ENCODE results near the gene STIP1.
"Not testable (repeated sequence)": the region's sequence is repeated elsewhere in the genome, so short reads cannot be mapped to it uniquely, and the experiment has no call there.

Gene STIP1

DNA sequence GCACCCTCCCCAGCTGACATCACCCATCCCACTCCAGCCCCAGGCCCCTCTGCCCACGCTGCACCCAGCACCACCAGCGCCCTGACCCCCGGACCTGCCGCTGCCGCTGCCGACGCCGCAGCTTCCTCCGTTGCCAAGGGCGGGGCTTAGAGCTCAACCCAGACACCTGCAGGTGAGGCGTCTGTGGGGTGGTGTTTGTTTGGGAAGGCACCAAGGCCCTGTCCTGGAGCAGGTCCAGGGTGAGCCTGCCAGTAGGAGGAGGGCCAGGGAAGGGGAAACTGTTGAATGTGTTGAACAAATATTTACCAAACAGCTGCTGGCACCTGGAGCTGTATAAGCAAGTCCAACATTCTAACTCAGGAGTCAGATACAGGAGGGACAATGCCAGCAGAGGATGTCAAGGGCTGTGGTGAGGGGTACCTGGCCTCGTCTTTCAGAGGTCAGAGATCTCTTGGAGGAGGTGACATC lies 51.5 kb downstream of the STIP1 start:
- no peak for DNase-seq (ENCODE audit: low read depth, low spot score)

DNA sequence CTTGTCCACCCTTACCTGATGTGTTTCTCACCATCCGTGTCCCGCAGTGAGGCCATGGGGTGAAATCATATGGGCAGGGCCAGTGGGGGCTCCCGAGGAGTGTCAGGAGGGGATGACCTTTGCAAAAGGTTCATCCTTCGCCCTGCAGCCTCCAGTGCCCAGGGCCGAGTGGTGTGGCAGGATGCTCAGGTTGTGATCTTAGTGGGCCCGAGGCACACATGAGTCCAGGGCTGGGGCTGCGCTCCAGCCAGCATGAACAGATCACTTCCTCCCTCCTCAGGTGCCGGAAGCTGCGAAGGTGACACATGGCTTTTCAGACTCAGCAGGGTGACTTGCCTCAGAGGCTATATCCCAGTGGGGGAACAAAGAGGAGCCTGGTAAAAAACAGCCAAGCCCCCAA lies 52.1 kb downstream of the STIP1 start:
- no peak for DNase-seq (ENCODE audit: low read depth, low spot score)

DNA sequence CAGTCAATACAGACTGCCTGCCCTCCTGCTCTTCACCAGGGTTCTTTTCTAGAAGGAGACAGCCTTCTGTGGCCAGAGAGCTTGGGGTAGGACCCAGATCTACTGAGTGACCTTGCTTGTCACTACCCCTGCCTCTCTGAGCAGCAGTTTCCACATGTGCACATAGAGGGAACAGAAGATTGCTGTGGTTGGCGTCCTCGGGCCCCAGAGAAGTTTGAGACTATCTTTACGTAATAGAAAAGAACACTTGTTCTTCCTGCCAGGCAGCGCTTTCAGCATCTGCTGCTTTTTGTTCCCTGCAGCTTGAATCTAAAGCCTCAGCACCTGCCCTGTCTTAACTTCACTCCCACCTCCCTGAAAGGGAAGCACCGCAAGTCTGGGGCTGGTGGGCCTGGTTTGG lies 53.0 kb downstream of the STIP1 start:
- DNase-seq (ENCODE audit: low read depth, low spot score) = no peak

DNA sequence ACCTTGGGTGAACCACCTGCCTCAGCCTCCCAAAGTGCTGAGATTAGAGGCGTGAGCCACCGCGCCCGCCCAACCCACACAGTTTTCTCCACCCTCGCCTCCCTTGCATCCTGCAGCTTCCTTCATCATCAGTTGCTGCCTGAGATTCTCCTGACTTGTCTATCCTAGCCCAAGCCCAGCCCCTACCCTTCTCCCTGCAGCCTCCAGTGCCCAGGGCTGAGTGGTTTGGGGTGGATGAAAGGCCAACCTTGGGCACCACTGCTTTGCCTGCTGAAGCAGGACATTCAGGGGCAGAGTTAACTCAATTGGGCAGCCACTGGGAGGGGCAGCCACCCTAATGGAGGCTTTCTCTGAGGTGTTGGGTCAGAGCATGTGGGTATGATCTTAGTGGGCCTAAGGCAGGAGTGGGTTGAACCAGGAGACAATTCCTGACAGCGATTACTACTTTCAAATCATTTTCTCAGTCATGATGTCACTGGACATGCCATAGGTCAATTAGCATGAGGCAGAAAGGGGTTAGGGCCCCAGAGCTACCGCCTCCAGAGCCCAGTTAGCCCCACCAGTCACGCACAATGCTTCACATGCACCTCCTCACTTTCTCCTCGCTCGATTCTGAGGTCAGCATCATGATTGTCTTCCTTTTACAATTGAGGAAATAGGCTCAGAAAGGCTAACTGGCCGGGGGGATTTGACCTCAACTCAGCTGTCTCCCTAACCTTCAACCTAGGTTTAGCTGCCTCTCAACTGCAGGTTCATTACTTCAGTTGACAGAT lies 53.9 kb downstream of the STIP1 start:
- no peak for DNase-seq (ENCODE audit: low read depth, low spot score)

DNA sequence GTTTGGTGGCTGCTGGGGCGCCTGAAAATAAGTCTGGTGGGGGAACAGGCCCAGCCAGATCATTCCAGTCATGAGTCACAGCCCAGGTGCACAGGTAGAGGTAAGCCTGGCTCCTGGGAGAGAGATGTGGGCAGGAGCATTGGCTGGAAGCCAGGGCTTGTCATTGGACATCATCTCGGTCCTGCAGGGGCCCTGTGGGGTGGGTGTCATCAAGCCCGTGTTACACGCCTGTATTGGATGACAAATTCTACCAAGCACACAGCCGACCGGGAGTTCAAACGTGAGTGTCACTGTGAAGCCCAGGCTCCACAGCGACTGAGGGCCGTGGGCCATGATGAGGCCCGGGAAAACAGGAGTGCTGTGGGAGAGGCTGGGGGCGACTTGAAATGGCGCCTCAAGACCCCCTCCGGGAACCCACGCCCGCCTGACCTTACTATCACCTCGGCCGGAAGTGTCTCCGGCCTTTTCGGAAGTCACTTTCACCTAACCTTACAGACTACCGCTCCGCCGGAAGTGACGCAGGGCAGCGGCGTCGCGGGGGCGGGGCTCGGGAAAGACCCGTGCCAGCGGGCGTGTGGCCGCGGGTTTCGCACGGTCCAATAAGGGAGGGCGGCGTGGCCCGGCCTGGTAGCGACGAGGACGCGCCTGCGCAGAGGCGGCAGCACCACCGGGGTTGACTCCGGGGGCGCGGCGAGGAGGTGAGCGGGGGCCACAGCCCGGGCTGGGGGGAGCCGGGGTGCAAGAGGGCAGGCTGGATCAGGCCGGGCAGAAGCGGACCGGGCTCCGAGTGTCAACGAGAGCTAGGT lies 54.7 kb downstream of the STIP1 start, which contains the start of gene FKBP2:
FKBP2 (plus strand) TSS at position 661 of the 806 bp plus-strand sequence. CDS start 1,293 bp downstream, outside the sequence.
- peak; percentile 98 for DNase-seq (ENCODE audit: low read depth, low spot score)

DNA sequence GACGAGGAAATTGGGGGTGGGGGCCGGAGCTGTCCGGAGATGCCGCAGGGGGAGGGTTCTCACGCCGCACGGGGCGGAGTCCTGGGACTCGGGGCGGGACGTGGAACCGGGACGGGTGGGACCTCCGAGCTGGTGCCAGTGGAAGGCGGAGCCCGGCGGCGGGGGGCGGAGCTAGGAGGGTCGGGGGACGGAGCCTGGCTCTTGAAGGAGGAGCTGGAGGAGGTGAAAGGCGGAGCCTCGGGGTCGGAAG lies 55.2 kb downstream of the STIP1 start:
- DNase-seq (ENCODE audit: low read depth, low spot score) = no peak

- DNase-seq (ENCODE audit: low read depth, low spot score) = peak; percentile 99
These were observed 55.8 kb downstream of the STIP1 start for GRCh38 chr11:64241491-64242374.

GRCh38 chr11:64243236-64243854 lies 57.4 kb downstream of the STIP1 start:
- no peak for DNase-seq (ENCODE audit: low read depth, low spot score)

GRCh38 chr11:64244107-64244506 lies 58.1 kb downstream of the STIP1 start:
- no peak for DNase-seq (ENCODE audit: low read depth, low spot score)

GRCh38 chr11:64244966-64245365 lies 59.0 kb downstream of the STIP1 start:
- DNase-seq (ENCODE audit: low read depth, low spot score) = no peak

- DNase-seq (ENCODE audit: low read depth, low spot score) = no peak
These were observed 59.4 kb downstream of the STIP1 start for GRCh38 chr11:64245401-64245796.

- DNase-seq (ENCODE audit: low read depth, low spot score) = peak; percentile 87
These were observed 60.0 kb downstream of the STIP1 start for GRCh38 chr11:64245797-64246620.

DNA sequence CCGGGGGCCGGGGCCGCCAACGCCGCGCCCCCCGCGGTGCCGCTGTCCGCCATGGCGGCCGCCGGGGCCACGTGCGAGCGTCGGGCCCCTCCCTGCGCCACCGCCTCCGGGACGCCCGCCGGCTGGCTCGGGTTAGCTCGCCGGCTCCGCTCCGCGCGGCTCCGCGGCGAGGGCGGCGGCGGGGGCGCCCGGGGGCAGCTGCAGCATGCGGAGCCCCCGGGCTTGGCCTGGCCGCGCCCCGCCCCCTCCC lies 60.6 kb downstream of the STIP1 start:
- DNase-seq (ENCODE audit: low read depth, low spot score) = not testable (repeated sequence)

GRCh38 chr11:64246871-64247728 lies 61.1 kb downstream of the STIP1 start, which contains the start of gene PPP1R14B:
Gene PPP1R14B (minus strand): TSS chr11:64246943. CDS start chr11:64246673, 270 bp downstream.
- DNase-seq (ENCODE audit: low read depth, low spot score) = peak; percentile 94

DNA sequence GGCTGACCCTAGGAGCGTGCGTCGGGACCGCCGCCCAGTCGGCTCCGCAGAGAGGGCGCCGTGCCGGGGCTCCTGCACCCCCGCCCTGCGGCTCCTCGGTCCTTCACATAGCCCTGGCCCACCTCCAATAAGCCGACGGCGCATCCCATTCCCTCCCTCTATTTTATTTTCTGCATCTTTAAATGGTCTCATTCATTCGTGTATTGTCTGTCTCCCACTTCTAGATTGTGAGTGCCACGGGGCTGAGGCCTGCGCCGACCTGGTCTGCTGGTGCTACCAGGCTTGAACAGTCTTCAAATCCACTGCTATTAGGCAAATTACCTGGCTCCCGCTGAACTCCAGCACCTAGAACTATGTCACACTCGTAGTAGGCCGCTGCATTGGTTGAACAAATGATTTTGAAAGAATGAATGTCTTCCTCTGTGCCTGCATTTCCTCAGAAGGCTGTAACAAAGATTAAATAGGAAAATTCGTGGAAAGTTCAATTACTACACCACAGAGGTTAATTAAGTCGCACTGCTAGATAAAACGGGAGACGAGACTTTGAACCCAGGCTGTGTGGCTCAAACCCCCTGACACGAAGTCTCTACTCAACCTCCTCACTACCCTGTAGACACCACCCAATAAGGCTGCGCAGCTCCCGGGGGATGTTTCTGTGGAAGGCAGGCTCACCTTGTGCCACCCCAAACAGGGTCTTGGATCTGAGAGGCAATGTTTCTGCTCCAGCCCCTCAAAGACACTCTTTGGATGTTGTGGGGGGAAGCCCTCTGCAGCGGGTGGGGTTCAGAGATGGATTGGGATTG lies 62.0 kb downstream of the STIP1 start:
- no peak for DNase-seq (ENCODE audit: low read depth, low spot score)

GRCh38 chr11:64248578-64248977 lies 62.6 kb downstream of the STIP1 start:
- DNase-seq (ENCODE audit: low read depth, low spot score) = peak; percentile 58

DNA sequence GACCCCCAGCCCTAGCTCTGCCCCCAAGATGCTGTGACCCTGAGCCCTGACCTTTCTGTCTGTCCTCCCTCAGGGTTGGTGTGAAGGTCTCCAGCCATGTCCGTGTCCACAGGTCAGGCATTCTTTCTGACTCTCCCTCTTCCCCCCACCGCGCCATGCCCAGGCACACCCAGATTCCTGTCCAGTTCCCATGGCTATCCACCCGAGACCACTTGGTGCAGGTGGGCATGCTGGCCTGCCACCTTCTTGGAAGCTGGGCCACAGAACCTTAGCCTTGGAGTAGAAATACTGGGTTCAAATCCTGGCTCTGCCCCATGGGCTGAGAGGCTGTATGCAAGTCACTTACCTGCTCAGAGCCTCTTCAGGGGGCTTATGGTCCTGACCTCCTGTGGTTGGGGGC lies 63.1 kb downstream of the STIP1 start:
- DNase-seq (ENCODE audit: low read depth, low spot score) = no peak

- DNase-seq (ENCODE audit: low read depth, low spot score) = no peak
These were observed 63.8 kb downstream of the STIP1 start for GRCh38 chr11:64249563-64250414.

Measured in ELF-1 (cell line).